22Rv1 (cell line): ENCODE data around the gene TMEM192.

Source experiments
- CTCF ChIP-seq: fragments of 450-650 bp; IDR thresholded peaks from 2 replicates; pipeline ENCODE4 v1.5.1; 2017; ENCODE audit warnings: mild to moderate bottlenecking
- ZFX ChIP-seq: fragments of 450-650 bp; IDR thresholded peaks from 2 replicates; pipeline ENCODE4 v1.6.1; 2017; ENCODE audit warnings: antibody characterized with exemption, borderline replicate concordance

- TF ChIP-seq CTCF (no peak), ZFX (no peak)
These were observed 17.4 kb downstream of the TMEM192 start for GRCh38 chr4:165095291-165095690.
